Breast epithelium (tissue), 3 donors: Measurements from ENCODE around the gene NUCKS1.

Experiments used
- POLR2A ChIP-seq: fragments of 450-650 bp; IDR thresholded peaks from one replicate; pipeline ENCODE4 v1.6.1; 2016; ENCODE audit warnings: antibody characterized with exemption, mild to moderate bottlenecking, moderate library complexity
- POLR2AphosphoS5 ChIP-seq, 3 donors: sonication (generic); formaldehyde crosslinking; IDR thresholded peaks; one replicate each; pipeline ENCODE4 v1.6.1; 2017; ENCODE audit warnings: antibody characterized with exemption in 3 of 3

DNA sequence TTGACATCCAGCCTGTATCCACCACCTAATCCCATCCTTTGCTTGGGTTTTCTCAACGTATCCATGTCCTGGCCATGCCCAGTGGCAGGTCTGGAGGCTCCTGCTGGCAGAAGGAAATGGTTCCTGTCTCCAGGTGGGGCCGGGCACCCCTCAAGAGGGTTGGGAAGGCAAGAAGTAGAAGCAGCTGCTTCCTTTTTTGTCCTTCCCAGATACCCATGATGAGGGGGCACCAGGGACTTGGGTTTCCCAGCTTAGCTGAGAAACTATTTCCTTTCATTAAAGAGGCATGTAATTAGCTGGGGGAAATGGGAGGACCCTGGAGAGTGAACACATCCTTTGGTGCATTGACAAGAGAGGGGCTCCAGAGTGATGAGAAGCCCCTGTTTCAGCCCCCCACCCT is 48.6 kb downstream of the NUCKS1 start:
- TF ChIP-seq POLR2A = no peak
- no peak for TF ChIP-seq POLR2AphosphoS5 (IDR thresholded peaks at IDR 0.05)
